Measurements from ENCODE around the gene OR8D1.
"Not testable (repeated sequence)": the region's sequence is repeated elsewhere in the genome, so short reads cannot be mapped to it uniquely, and the experiment has no call there.

Gene OR8D1

DNA sequence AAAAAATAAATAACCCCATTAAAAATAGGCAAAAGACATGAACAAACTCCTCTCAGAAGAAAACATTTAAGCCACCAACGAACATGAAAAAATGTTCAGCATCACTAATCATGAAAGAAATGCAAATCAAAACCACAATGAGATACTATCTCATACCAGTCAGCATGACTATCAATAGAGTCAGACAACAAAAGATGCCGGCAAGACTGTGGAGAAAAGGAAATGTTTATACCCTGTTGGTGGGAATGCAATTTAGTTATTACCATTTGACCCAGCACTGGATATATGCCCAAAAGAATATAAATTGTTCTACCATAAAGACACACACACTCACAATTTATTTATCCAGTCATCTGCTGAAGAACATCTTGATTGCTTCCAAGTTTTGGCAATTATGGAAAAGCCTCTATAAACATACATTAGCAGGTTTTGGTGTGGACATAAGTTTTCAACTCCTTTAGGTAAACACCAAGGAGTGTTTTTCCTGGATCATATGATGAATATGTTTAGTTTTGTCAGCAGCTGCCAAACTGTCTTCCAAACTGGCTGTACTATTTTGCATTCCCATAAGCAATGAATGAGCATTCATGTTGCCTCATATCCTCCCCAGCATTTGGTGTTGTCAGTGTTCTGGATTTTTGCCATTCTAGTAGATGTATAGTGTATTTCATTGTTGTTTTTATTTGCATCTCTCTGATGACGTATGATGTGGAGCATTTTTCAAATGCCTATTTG lies 28.0 kb downstream of the OR8D1 start:
- DNase-seq, result no peak

- DNase-seq, result no peak
Measured at GRCh38 chr11:124278261-124278660, 35.5 kb downstream of the OR8D1 start.

DNA sequence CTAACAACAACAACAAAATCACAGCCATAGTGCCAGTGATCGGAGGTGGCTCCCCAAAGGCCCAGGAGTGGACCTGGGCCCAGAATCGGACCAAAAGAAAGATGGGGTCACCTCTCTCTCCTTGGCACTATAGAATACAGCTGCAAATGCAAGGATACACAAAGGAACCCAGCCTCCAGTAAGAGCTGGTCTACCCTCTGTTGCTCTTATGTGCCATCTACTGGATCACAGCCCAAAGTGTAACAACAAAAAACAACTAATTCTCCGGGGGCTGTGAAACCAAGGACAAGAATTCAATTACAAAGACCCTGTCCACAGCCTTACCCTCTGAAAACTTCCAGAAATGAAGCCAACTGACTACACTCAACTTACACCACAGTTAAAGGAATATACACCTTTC lies 35.9 kb downstream of the OR8D1 start:
- DNase-seq, result no peak

GRCh38 chr11:124277207-124277606 lies 36.5 kb downstream of the OR8D1 start:
- no peak for DNase-seq

- DNase-seq, result no peak
Measured at GRCh38 chr11:124276081-124276480, 37.7 kb downstream of the OR8D1 start.

- DNase-seq, result no peak
Measured at GRCh38 chr11:124274000-124274399, 39.7 kb downstream of the OR8D1 start.

DNA sequence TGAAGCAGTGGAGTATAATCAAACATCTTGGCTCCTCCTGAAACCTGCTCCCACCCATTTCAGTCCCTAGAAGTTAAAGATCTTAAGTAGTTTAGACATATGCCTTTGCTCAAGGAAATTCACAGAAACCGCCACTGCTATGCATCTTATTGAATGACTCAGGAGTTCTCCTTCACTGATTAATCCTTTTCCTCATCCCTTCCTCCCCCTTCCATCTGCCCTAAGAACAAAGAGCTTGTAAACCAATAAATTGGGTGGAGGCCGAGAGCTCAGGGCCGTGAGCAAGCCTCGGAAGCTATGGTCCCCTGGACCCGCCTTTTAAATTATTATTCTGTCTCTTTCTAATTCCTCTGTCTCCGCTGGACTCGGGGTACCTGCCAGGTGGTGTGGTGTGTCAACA lies 42.9 kb downstream of the OR8D1 start:
- not testable (repeated sequence) for DNase-seq

DNA sequence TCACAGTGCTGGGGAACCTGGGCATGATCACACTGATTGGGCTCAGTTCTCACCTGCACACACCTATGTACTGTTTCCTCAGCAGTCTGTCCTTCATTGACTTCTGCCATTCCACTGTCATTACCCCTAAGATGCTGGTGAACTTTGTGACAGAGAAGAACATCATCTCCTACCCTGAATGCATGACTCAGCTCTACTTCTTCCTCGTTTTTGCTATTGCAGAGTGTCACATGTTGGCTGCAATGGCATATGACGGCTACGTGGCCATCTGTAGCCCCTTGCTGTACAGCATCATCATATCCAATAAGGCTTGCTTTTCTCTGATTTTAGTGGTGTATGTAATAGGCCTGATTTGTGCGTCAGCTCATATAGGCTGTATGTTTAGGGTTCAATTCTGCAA lies 48.7 kb downstream of the OR8D1 start:
- DNase-seq, result not testable (repeated sequence)

DNA sequence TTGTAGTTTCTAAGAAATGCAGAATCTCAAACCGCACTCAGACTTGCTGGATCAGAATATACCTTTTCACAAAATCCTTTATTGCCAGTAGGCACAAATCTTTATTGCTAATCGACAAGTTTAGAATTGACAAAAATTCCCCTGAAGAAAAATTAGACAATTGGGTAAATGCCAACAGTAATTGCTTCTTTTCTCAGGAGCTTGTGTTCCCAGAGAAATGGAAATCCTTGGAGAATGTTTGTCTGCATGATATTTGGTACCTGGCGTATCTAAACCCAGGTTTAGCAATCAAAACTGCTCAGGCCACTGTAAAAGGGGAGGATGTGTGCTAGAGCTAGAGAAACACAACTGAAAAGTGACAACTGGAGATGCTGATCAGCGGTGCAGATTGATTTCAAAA lies 57.7 kb downstream of the OR8D1 start, which contains the start of gene OR8G5:
Gene OR8G5 (plus strand): TSS at position 301 of the 400 bp plus-strand sequence. CDS start 8,556 bp downstream, outside the sequence.
- no peak for DNase-seq
